ENCODE results near the gene NELFCD.
A peak's percentile ranks its signal among the peaks of the same experiment; 100 is the strongest.

Gene NELFCD

DNA sequence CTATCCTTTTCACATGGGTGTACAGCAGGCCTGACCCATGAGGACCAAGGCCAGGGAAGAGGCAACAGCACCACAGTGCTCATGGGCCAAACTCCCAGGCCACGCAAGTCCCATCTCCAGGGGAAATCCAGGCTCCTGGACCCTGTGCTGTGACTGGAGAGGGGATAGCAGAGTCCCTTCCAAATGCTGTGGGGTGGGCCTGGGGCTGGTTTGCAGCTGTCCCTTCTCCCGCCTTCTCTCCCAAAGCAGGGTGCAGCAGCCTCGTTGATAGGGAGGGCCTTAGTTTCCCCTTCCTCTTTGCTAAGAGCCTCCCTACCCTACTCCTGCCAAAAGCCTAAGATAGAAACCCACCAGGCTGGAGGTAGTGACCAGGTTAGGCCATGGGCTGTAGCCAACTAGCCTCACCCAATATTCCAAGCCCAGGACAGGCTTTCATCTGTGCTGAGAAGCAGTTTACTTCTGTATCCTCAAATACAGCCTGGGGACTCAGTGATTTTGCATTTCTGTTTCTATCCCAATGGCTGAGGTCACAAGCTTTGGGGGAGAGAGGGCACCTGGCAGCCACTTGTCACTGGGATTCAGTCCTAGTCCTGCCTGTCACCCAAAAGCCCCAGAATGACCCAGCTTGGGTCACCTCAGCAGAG lies 24.6 kb downstream of the NELFCD start:
- Histone ChIP-seq H3K36me3 (ENCODE audit: control insufficient read depth in 4 of 4, insufficient read depth in 4 of 4, low read length in 3 of 4) (peaks cover 0 to 22% (median 11%) of the 10 kb centered on the region in 4 experiments), H3K4me1 (ENCODE audit: control extremely low read depth in 1 of 4, control insufficient read depth in 4 of 4, insufficient read depth in 4 of 4, low read length in 3 of 4) (peaks cover 0 to 63% (median 43%) of the 10 kb centered on the region in 4 experiments), H3K27me3 (replicated peaks in 2 of 5; ENCODE audit: control insufficient read depth in 4 of 5, insufficient read depth in 5 of 5, low read length in 4 of 5) (no peaks in the 10 kb centered on the region), H3K9me3 (ENCODE audit: control extremely low read depth in 1 of 5, control insufficient read depth in 4 of 5, insufficient read depth in 2 of 5, low read depth in 1 of 5, low read length in 4 of 5) (no peaks in the 10 kb centered on the region), H3K4me3 (ENCODE audit: control insufficient read depth in 1 of 7, extremely low read depth in 1 of 7, insufficient read depth in 4 of 7, low read depth in 2 of 7, low read length in 6 of 7) (peak overlapping the region in 5 of 7 experiments; percentile 19 to 77 (median 70)), H3K27ac (ENCODE audit: insufficient read depth in 1 of 2, low read depth in 1 of 2, low read length in 2 of 2, poor library complexity in 1 of 2, severe bottlenecking in 2 of 2) (peak overlapping the region in 1 of 2 experiments; percentile 78)
- ChIA-PET POLR2A (interaction anchor here (0.8 to 2.8 kb wide), 2 partner anchors 11 to 26 kb away, joined by 3 to 9 read pairs; partner anchors contain the start of gene ATP5F1E), CTCF (interaction anchor here (1.0 kb wide), 1 partner anchor 14 kb away, joined by 3 read pairs; the partner anchor contains the start of gene TUBB1)
- WGBS (ENCODE audit: insufficient coverage), result 25% methylated on average over 1 of the region's 3 CpGs
- DNase-seq, result no peak

DNA sequence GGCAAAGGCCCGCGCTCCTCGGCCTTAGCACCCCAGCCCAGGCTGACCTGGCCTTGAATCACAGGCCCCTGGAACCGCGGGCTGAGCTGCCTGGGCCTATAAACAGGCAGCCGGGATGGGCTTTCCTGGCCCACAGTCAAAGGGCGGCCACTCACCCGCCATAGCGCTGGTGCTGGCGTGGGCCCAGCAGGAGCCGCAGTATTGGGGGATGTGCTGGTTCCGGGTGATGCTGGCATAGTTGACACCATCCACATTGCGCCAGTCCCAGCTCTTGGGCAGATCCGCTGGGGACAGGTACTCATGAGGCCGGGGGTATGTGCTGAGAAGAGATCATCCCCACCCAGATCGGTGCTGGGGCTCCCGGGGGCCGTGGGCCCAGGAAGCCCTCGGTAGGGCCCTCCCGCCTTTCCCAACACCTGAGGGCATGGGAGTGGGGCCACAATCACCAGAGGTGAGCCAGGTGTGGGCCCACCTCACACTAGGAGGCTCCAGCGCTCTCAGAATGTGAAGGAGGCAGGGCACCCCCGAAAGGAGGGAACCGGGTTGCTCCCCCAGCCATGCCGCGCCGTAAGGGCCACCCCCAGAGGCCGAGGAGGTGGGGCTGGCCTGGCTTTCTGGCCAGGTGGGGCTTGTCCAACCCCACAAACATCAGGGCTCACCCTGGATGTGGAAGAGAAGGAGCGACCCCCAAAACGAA lies 25.3 kb downstream of the NELFCD start:
- ChIA-PET POLR2A (interaction anchor here (2.8 kb wide), 1 partner anchor 26 kb away, joined by 9 read pairs; the partner anchor contains the start of gene ATP5F1E), CTCF (interaction anchor here (1.0 kb wide), 1 partner anchor 13 kb away, joined by 3 read pairs; the partner anchor contains the start of gene TUBB1)
- H3K27ac ChIP-seq (ENCODE audit: insufficient read depth in 1 of 2, low read depth in 1 of 2, low read length in 2 of 2, poor library complexity in 1 of 2, severe bottlenecking in 2 of 2), result peak overlapping the region in 1 of 2 experiments; percentile 78
- H3K4me1 ChIP-seq (ENCODE audit: control extremely low read depth in 1 of 4, control insufficient read depth in 4 of 4, insufficient read depth in 4 of 4, low read length in 3 of 4), result peaks cover 0 to 70% (median 48%) of the 10 kb centered on the region in 4 experiments
- no peak for DNase-seq
- H3K27me3 ChIP-seq (replicated peaks in 2 of 5; ENCODE audit: control insufficient read depth in 4 of 5, insufficient read depth in 5 of 5, low read length in 4 of 5), result no peaks in the 10 kb centered on the region
- peak overlapping the region in 6 of 7 experiments; percentile 48 to 77 (median 70) for H3K4me3 ChIP-seq (ENCODE audit: control insufficient read depth in 1 of 7, extremely low read depth in 1 of 7, insufficient read depth in 4 of 7, low read depth in 2 of 7, low read length in 6 of 7)
- 56% methylated on average over 26 of the region's 29 CpGs for WGBS (ENCODE audit: insufficient coverage)
- H3K9me3 ChIP-seq (ENCODE audit: control extremely low read depth in 1 of 5, control insufficient read depth in 4 of 5, insufficient read depth in 2 of 5, low read depth in 1 of 5, low read length in 4 of 5), result no peaks in the 10 kb centered on the region
- peaks cover 0 to 17% (median 9%) of the 10 kb centered on the region in 4 experiments for H3K36me3 ChIP-seq (ENCODE audit: control insufficient read depth in 4 of 4, insufficient read depth in 4 of 4, low read length in 3 of 4)

DNA sequence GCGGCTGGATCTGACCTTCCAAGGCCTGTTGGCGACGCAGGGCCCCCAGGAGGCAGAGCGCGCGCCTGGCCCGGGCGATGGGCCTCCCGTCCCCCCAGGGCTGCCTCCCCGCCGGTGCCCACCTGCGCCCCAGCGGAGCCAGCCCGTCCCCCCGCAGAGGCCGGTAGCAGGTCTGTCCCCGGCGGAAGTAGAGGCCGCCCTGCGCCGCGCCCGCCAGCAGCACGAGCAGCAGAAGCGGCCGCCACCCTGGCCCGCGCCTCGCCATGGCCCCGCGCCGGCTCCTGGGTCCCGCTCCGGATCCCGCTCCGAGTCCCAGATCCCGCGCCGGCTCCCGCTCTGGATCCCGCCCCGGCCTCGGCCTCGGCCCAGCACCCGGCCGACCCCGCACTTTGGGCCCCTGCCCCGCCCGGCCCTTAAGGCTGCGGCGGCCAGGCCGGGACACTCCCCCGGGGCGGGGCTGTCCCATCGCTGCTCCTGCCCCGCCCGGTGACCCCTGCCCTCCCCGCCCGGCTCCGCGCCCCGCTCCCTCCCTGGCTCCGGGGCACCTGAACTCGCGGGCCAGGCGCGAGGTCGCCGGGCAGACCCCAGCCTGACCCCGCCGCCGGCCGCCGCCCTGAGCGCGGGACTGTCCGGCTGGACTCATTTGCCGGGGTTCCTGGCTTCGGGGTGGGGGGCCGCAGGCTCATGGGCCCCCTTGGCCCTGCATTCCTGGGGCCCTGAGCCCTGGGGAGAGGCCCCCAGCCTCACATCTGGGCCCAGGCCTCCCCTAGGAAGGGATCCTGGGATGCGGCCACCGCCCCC lies 26.0 kb downstream of the NELFCD start, which contains the start of gene CTSZ:
TSS of gene CTSZ (minus strand) at position 391 of the 801 bp plus-strand sequence. CDS start at position 265, 126 bp downstream.
- ChIA-PET CTCF (interaction anchor here (1.0 kb wide), 1 partner anchor 12 kb away, joined by 3 read pairs; the partner anchor contains the start of gene TUBB1), POLR2A (interaction anchor here (1.8 to 2.8 kb wide), 2 partner anchors 25 kb away, joined by 8 to 9 read pairs; partner anchors contain the start of gene ATP5F1E)
- Histone ChIP-seq H3K4me3 (ENCODE audit: control insufficient read depth in 1 of 7, extremely low read depth in 1 of 7, insufficient read depth in 4 of 7, low read depth in 2 of 7, low read length in 6 of 7) (peak within 1 kb of the TSS; percentile 21 to 77 (median 70)), H3K27ac (ENCODE audit: insufficient read depth in 1 of 2, low read depth in 1 of 2, low read length in 2 of 2, poor library complexity in 1 of 2, severe bottlenecking in 2 of 2) (peak within 1 kb of the TSS in 1 of 2 experiments; percentile 78), H3K4me1 (ENCODE audit: control extremely low read depth in 1 of 4, control insufficient read depth in 4 of 4, insufficient read depth in 4 of 4, low read length in 3 of 4) (peaks cover 0 to 77% (median 53%) of the 10 kb centered on the region in 4 experiments), H3K36me3 (ENCODE audit: control insufficient read depth in 4 of 4, insufficient read depth in 4 of 4, low read length in 3 of 4) (peaks cover 0 to 9% (median 3%) of the 10 kb centered on the region in 4 experiments), H3K27me3 (replicated peaks in 2 of 5; ENCODE audit: control insufficient read depth in 4 of 5, insufficient read depth in 5 of 5, low read length in 4 of 5) (no peaks in the 10 kb centered on the region), H3K9me3 (ENCODE audit: control extremely low read depth in 1 of 5, control insufficient read depth in 4 of 5, insufficient read depth in 2 of 5, low read depth in 1 of 5, low read length in 4 of 5) (no peaks in the 10 kb centered on the region)
- peak in 2 of 3 donors; percentile 42 to 63 for DNase-seq
- under 1% methylated on average over 69 of the region's 82 CpGs for WGBS (ENCODE audit: insufficient coverage)

DNA sequence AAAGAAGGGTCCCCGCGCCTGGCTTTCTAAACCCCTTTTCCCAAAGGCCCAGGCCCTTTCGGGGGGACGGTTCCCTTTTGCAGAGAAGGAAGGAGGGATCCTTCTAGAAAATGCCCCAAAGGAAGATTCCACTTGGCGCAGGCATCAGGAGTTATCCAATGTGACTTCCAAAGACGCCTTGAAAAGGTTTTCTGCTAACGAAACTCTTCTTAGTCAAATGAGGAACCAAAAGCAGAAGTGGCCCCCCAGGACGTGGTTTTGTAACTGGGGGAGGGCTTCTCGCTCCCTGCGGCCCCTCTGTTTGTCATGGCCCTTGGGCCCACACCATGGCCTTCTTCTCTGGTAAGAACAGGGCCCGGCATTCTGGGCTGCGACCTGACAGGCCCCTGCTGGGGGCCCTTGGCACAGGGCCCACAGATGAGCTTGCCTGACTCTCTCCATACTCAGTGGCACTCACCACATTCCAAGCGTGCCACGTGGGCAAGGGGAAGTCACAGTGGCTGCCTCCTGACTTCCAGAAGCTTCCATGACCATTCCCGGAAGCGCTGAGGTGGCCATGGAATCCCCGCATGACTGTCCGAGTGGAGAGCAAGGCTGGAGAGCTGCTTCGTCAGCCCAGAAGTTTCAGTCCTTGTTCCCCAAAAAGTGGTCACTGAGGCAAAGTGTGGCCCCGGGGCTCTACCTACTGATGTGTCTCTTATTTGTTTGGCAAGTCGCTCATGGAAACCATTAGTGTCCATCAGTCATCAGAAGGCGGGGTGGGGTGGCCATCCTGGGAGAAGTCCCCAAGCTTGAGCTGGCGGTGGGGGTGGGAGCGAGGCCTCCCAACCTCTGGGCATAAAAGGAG lies 26.8 kb downstream of the NELFCD start:
- H3K4me3 ChIP-seq (ENCODE audit: control insufficient read depth in 1 of 7, extremely low read depth in 1 of 7, insufficient read depth in 4 of 7, low read depth in 2 of 7, low read length in 6 of 7), result peak overlapping the region; percentile 3 to 77 (median 63)
- ChIA-PET CTCF (interaction anchor here (0.8 to 1.6 kb wide), 5 partner anchors 10 to 24 kb away, joined by 3 to 7 read pairs (median 4); partner anchors contain the start of gene ATP5F1E), POLR2A (interaction anchor here (1.8 kb wide), 1 partner anchor 24 kb away, joined by 8 read pairs; the partner anchor contains the start of gene ATP5F1E)
- H3K4me1 ChIP-seq (ENCODE audit: control extremely low read depth in 1 of 4, control insufficient read depth in 4 of 4, insufficient read depth in 4 of 4, low read length in 3 of 4), result peaks cover 0 to 77% (median 53%) of the 10 kb centered on the region in 4 experiments
- peaks cover 0 to 5% (median 2%) of the 10 kb centered on the region in 4 experiments for H3K36me3 ChIP-seq (ENCODE audit: control insufficient read depth in 4 of 4, insufficient read depth in 4 of 4, low read length in 3 of 4)
- peak; percentile 72 to 94 (median 93) for DNase-seq
- no peaks in the 10 kb centered on the region for H3K27me3 ChIP-seq (replicated peaks in 2 of 5; ENCODE audit: control insufficient read depth in 4 of 5, insufficient read depth in 5 of 5, low read length in 4 of 5)
- WGBS (ENCODE audit: insufficient coverage), result 41% methylated on average over 20 of the region's 24 CpGs
- H3K9me3 ChIP-seq (ENCODE audit: control extremely low read depth in 1 of 5, control insufficient read depth in 4 of 5, insufficient read depth in 2 of 5, low read depth in 1 of 5, low read length in 4 of 5), result no peaks in the 10 kb centered on the region
- H3K27ac ChIP-seq (ENCODE audit: insufficient read depth in 1 of 2, low read depth in 1 of 2, low read length in 2 of 2, poor library complexity in 1 of 2, severe bottlenecking in 2 of 2), result peak overlapping the region in 1 of 2 experiments; percentile 78

DNA sequence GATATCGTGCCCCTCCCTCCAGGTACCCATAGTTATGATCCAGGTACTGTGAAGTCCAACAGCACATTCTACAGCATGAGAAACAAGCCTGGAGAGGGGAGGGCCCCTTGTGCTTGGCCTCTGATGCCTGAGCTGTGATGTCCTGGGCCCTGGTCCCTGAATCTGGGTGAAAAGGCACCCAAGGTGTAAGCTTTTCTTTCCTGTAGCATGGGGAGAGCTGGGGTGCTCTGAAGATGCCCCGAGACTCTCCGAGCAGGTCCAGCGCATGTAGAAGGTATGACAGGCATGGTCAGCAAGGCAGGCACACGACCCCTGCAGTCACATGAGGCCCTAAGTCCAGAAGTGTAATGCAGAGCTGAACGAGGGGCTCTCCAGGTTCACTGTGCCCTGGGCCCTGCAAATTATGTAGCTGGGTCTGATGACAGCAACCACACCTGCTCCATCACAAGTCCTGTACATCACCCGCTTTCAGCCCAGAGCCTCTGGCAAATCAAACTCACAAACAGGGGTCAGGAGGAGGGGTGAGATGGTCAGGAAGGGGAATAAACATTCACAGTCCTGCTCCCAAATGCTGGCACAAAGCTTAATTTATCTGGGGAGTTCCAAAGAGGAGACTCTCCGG lies 27.8 kb downstream of the NELFCD start:
- H3K36me3 ChIP-seq (ENCODE audit: control insufficient read depth in 4 of 4, insufficient read depth in 4 of 4, low read length in 3 of 4), result no peaks in the 10 kb centered on the region
- peaks cover 0 to 74% (median 52%) of the 10 kb centered on the region in 4 experiments for H3K4me1 ChIP-seq (ENCODE audit: control extremely low read depth in 1 of 4, control insufficient read depth in 4 of 4, insufficient read depth in 4 of 4, low read length in 3 of 4)
- WGBS (ENCODE audit: insufficient coverage), result 98% methylated on average over 6 of the region's 8 CpGs
- H3K4me3 ChIP-seq (ENCODE audit: control insufficient read depth in 1 of 7, extremely low read depth in 1 of 7, insufficient read depth in 4 of 7, low read depth in 2 of 7, low read length in 6 of 7), result no peak overlapping the region
- no peaks in the 10 kb centered on the region for H3K9me3 ChIP-seq (ENCODE audit: control extremely low read depth in 1 of 5, control insufficient read depth in 4 of 5, insufficient read depth in 2 of 5, low read depth in 1 of 5, low read length in 4 of 5)
- H3K27me3 ChIP-seq (replicated peaks in 2 of 5; ENCODE audit: control insufficient read depth in 4 of 5, insufficient read depth in 5 of 5, low read length in 4 of 5), result no peaks in the 10 kb centered on the region
- H3K27ac ChIP-seq (ENCODE audit: insufficient read depth in 1 of 2, low read depth in 1 of 2, low read length in 2 of 2, poor library complexity in 1 of 2, severe bottlenecking in 2 of 2), result no peak overlapping the region
- no peak for DNase-seq
- ChIA-PET POLR2A (interaction anchor here (1.8 kb wide), 1 partner anchor 23 kb away, joined by 8 read pairs; the partner anchor contains the start of gene ATP5F1E), CTCF (interaction anchor here (0.8 to 1.6 kb wide), 5 partner anchors 9 to 23 kb away, joined by 3 to 7 read pairs (median 4); partner anchors contain the start of gene ATP5F1E)

Data from common myeloid progenitor, CD34-positive (primary cell).